GM23248 (cell line): ENCODE data around the gene MMP28. TPM values are rescaled to one million over a fixed set of nuclear protein-coding genes. Genes with fewer than 3 reads are reported as not detected.

Experiments used
- DNase-seq: peaks from one replicate; pipeline ENCODE4 v3.0.0-alpha.2; 2015
- H2AFZ ChIP-seq: fragments of 200-600 bp; sonication (generic); 2 replicates; pipeline ENCODE4 v1.6.1; 2016; ENCODE audit warnings: antibody characterized with exemption
- H3F3A ChIP-seq: fragments of 200-600 bp; sonication (generic); 2 replicates; pipeline ENCODE4 v1.6.1; 2016; ENCODE audit warnings: mild to moderate bottlenecking, antibody characterized with exemption, mixed run types; ENCODE audit not compliant: insufficient read depth
- H3K27ac ChIP-seq: fragments of 200-600 bp; sonication (generic); 2 replicates; pipeline ENCODE4 v1.5.1; 2016; ENCODE audit warnings: mild to moderate bottlenecking
- H3K27me3 ChIP-seq: fragments of 200-600 bp; sonication (generic); replicated peaks from 2 replicates; pipeline ENCODE4 v1.6.1; 2016; ENCODE audit warnings: mild to moderate bottlenecking; ENCODE audit not compliant: insufficient read depth
- H3K36me3 ChIP-seq: fragments of 200-600 bp; sonication (generic); 2 replicates; pipeline ENCODE4 v1.6.1; 2016; ENCODE audit warnings: low read depth, mild to moderate bottlenecking
- H3K4me1 ChIP-seq: fragments of 200-600 bp; sonication (generic); 2 replicates; pipeline ENCODE4 v1.6.1; 2016; ENCODE audit warnings: mild to moderate bottlenecking; ENCODE audit not compliant: insufficient read depth
- H3K4me2 ChIP-seq: fragments of 200-600 bp; sonication (generic); one replicate; pipeline ENCODE4 v1.6.1; 2016; ENCODE audit warnings: mild to moderate bottlenecking; ENCODE audit not compliant: unreplicated experiment
- H3K4me3 ChIP-seq: fragments of 200-600 bp; sonication (generic); 2 replicates; pipeline ENCODE4 v1.5.1; 2016; ENCODE audit warnings: mild to moderate bottlenecking
- H3K79me2 ChIP-seq: fragments of 200-600 bp; sonication (generic); 2 replicates; pipeline ENCODE4 v1.6.1; 2016; ENCODE audit warnings: mild to moderate bottlenecking; ENCODE audit not compliant: insufficient read depth
- H3K9ac ChIP-seq: fragments of 200-600 bp; sonication (generic); 2 replicates; pipeline ENCODE4 v1.6.1; 2016; ENCODE audit warnings: mild to moderate bottlenecking
- H3K9me2 ChIP-seq: fragments of 200-600 bp; sonication (generic); 2 replicates; pipeline ENCODE4 v1.6.1; 2016; ENCODE audit warnings: mixed run types, mild to moderate bottlenecking, moderate library complexity; ENCODE audit not compliant: insufficient read depth
- H3K9me3 ChIP-seq: fragments of 200-600 bp; sonication (generic); one replicate; pipeline ENCODE4 v1.6.1; 2017; ENCODE audit warnings: low read depth
- H4K20me1 ChIP-seq: fragments of 200-600 bp; sonication (generic); 2 replicates; pipeline ENCODE4 v1.6.0; 2016; ENCODE audit not compliant: insufficient read depth
- EZH2 ChIP-seq: fragments of 200-600 bp; sonication (generic); IDR thresholded peaks from 2 replicates; pipeline ENCODE4 v1.6.1; 2018; ENCODE audit warnings: antibody characterized with exemption, mild to moderate bottlenecking; ENCODE audit not compliant: insufficient read depth, poor library complexity, severe bottlenecking
- EZH2phosphoT487 ChIP-seq: fragments of 200-600 bp; sonication (generic); IDR thresholded peaks from 2 replicates; pipeline ENCODE4 v1.6.1; 2018; ENCODE audit warnings: antibody characterized with exemption, moderate library complexity, mild to moderate bottlenecking, low read depth; ENCODE audit not compliant: insufficient read depth
- WGBS, 2 experiments: methylation state at CpG; one replicate each; pipeline ENCODE4 v1.1.6; 2015 to 2017; ENCODE audit warnings: low lambda C conversion rate in 2 of 2, low coverage in 1 of 2; ENCODE audit errors: missing lambda C conversion rate in 2 of 2; 5-methylcytosine and 5-hydroxymethylcytosine counted together
- in situ Hi-C: fragments of 300-500 bp; cut with MboI; formaldehyde crosslinking; loops from 2 replicates; pipeline ENCODE4 v1.15.0; 2020
- polyA plus RNA-seq: library from polyadenylated mRNA; unstranded; fragments of >200 nt; fragmentation: Nextera tagmentation; extraction: Ambion mirVana; gene quantifications from 2 replicates; pipeline ENCODE4 v1.2.1, GENCODE V29; 2016
- total RNA-seq: library from RNA; depleted of rRNA; stranded (reverse); fragments of >200 nt; shearing (Covaris generic); gene quantifications from 2 replicates; pipeline ENCODE4 v1.2.3, GENCODE V29; 2014

Gene MMP28
- total and polyA plus RNA-seq, 2 experiments from 2014 or later = not detected

DNA sequence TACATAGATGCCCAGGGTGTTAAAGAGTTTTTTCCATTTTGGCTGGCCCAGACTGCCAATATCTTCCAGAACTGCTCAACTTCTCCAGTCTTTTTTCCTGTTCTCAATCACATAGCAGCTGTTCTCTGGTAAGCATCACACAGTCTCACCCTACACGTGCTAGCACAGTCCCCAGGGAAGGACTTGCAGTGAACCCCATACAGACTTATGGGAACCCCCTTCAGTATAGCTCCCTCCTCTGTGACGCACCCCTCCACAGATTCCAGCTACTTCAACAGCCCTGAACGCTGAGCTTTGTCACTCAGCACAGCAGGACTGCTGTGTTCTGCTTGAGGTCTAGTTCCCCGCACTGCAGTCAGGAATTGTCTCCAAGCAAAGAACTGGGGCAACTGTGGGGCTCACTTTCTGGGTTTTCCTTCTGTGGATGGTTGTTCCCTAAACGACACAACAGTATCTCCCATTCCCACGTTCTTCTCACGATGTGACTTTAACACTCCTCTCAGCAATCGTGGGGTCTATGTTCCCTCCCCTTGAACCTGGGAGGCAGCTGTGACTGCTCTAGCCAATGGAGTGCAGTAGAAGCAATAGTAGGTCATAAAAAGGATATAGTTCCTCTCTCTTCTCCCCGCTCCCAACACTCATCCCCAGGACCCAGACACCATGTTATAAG lies 3.6 kb downstream of the MMP28 start:
- H3K4me2 ChIP-seq = no peak overlapping the region
- peaks cover 27% of the 10 kb centered on the region for H3K4me1 ChIP-seq
- H3K4me3 ChIP-seq = no peak overlapping the region
- WGBS, 2 experiments = 36 to 42% methylated on average over 9 of the region's 9 CpGs
- no peak overlapping the region for H3K27ac ChIP-seq
- in situ Hi-C loops = no loop called here
- no peak for DNase-seq
- no peaks in the 10 kb centered on the region for H4K20me1 ChIP-seq
- H3K79me2 ChIP-seq = no peaks in the 10 kb centered on the region
- H3F3A ChIP-seq = peaks cover 25% of the 10 kb centered on the region
- no peaks in the 10 kb centered on the region for H3K9me2 ChIP-seq
- H3K9ac ChIP-seq = no peak overlapping the region
- no peaks in the 10 kb centered on the region for H3K36me3 ChIP-seq
- TF ChIP-seq EZH2phosphoT487 (no peak), EZH2 (no peak)
- H3K27me3 ChIP-seq = peaks cover 38% of the 10 kb centered on the region
- no peaks in the 10 kb centered on the region for H3K9me3 ChIP-seq
- no peak overlapping the region for H2AFZ ChIP-seq

DNA sequence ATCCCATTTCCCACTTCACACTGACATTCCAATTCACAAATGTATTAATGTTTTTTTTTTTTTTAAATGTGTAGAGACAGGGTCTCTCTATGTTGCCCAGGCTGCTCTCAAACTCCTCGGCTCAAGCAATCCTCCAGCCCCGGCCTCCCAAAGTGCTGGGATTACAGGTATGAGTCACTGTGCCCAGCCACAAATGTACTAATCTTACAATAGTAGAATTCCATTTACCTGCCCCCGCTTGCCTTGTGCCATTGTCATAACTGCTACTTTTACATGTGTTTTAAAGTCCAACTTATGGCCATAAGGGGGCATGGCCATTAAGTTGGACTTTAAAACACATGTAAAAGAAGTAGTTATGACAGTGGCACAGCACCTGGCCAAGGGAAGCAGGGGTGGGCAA lies 4.6 kb downstream of the MMP28 start:
- peaks cover 32% of the 10 kb centered on the region for H3K4me1 ChIP-seq
- H3F3A ChIP-seq = peaks cover 25% of the 10 kb centered on the region
- no peaks in the 10 kb centered on the region for H3K36me3 ChIP-seq
- TF ChIP-seq EZH2phosphoT487 = no peak
- no peak for TF ChIP-seq EZH2
- H3K4me2 ChIP-seq = no peak overlapping the region
- no peaks in the 10 kb centered on the region for H4K20me1 ChIP-seq
- H3K4me3 ChIP-seq = no peak overlapping the region
- H3K79me2 ChIP-seq = no peaks in the 10 kb centered on the region
- no peak for DNase-seq
- H3K9me2 ChIP-seq = no peaks in the 10 kb centered on the region
- no peaks in the 10 kb centered on the region for H3K9me3 ChIP-seq
- peaks cover 28% of the 10 kb centered on the region for H3K27me3 ChIP-seq
- WGBS, 2 experiments = 88 to 97% methylated on average over 3 of the region's 3 CpGs
- in situ Hi-C loops = no loop called here
- no peak overlapping the region for H3K9ac ChIP-seq
- H2AFZ ChIP-seq = no peak overlapping the region
- no peak overlapping the region for H3K27ac ChIP-seq

GRCh38 chr17:35788477-35789368 lies 6.7 kb downstream of the MMP28 start:
- in situ Hi-C loops = no loop called here

GRCh38 chr17:35786941-35787432 lies 8.5 kb downstream of the MMP28 start:
- Histone ChIP-seq H4K20me1 (no peaks in the 10 kb centered on the region), H3K27ac (no peak overlapping the region), H3K9me3 (no peaks in the 10 kb centered on the region), H3F3A (peaks cover 25% of the 10 kb centered on the region), H3K4me1 (peaks cover 40% of the 10 kb centered on the region), H2AFZ (no peak overlapping the region), H3K79me2 (no peaks in the 10 kb centered on the region), H3K9me2 (no peaks in the 10 kb centered on the region), H3K36me3 (no peaks in the 10 kb centered on the region), H3K9ac (no peak overlapping the region), H3K27me3 (no peaks in the 10 kb centered on the region; the same call in 1 of the 2 replicates), H3K4me3 (no peak overlapping the region), H3K4me2 (no peak overlapping the region)
- WGBS, 2 experiments = 90 to 91% methylated on average over 3 of the region's 3 CpGs
- TF ChIP-seq EZH2phosphoT487 (no peak), EZH2 (no peak)
- peak; percentile 35 for DNase-seq
- in situ Hi-C loops = no loop called here

More at GRCh38 chr17:35788477-35789368, 6.7 kb downstream of the MMP28 start:
- no peaks in the 10 kb centered on the region for H3K9me2 ChIP-seq
- peak overlapping the region; percentile 45 for H2AFZ ChIP-seq
- H3K4me3 ChIP-seq = peak overlapping the region; percentile 9
- H3K27ac ChIP-seq = peak overlapping the region; percentile 80
- H3K27me3 ChIP-seq = 0 out of 2 replicates have a peak, but pooled peaks cover 14% of the 10 kb centered on the region
- H3K9ac ChIP-seq = peak overlapping the region; percentile 59
- H4K20me1 ChIP-seq = no peaks in the 10 kb centered on the region
- H3F3A ChIP-seq = peaks cover 25% of the 10 kb centered on the region
- 0% methylated on average over 2 of the region's 2 CpGs for WGBS, 2 experiments
- DNase-seq = peak; percentile 98
- H3K9me3 ChIP-seq = no peaks in the 10 kb centered on the region
- H3K79me2 ChIP-seq = no peaks in the 10 kb centered on the region
- TF ChIP-seq EZH2 = no peak
- no peak for TF ChIP-seq EZH2phosphoT487
- peaks cover 36% of the 10 kb centered on the region for H3K4me1 ChIP-seq
- no peaks in the 10 kb centered on the region for H3K36me3 ChIP-seq
- H3K4me2 ChIP-seq = peak overlapping the region; percentile 49
